SU-DHL-6 (cell line): ENCODE data around the gene CCRL2.
A peak's percentile ranks its signal among the peaks of the same experiment; 100 is the strongest.
"Not testable (repeated sequence)": the region's sequence is repeated elsewhere in the genome, so short reads cannot be mapped to it uniquely, and the experiment has no call there.

Experiments
- H2AFZ ChIP-seq: fragments of 200-600 bp; sonication (generic); 2 replicates; pipeline ENCODE4 v1.6.1; 2014; ENCODE audit warnings: low read depth, mild to moderate bottlenecking, moderate library complexity, mixed read lengths, antibody characterized with exemption, low read length; ENCODE audit not compliant: severe bottlenecking
- H3F3A ChIP-seq: fragments of 200-600 bp; shearing (Covaris generic); 2 replicates; pipeline ENCODE4 v1.6.0; 2016; ENCODE audit warnings: antibody characterized with exemption, mild to moderate bottlenecking; ENCODE audit not compliant: insufficient read depth
- H3K27ac ChIP-seq: fragments of 200-600 bp; sonication (generic); 2 replicates; pipeline ENCODE4 v1.5.1; 2016; ENCODE audit warnings: low read depth, mild to moderate bottlenecking, low read length, moderate library complexity, mixed read lengths
- H3K27me3 ChIP-seq: fragments of 200-600 bp; sonication (generic), shearing (Covaris generic); 2 replicates; pipeline ENCODE4 v1.6.0; 2014; ENCODE audit warnings: mild to moderate bottlenecking, low read length
- H3K36me3 ChIP-seq: fragments of 200-600 bp; sonication (generic); 2 replicates; pipeline ENCODE4 v1.6.1; 2014; ENCODE audit warnings: mild to moderate bottlenecking, low read length, mixed read lengths
- H3K4me2 ChIP-seq: fragments of 300-600, 200-600 bp; shearing (Covaris generic), sonication (generic); 2 replicates; pipeline ENCODE4 v1.6.0; 2014; ENCODE audit warnings: low read length, low read depth, mild to moderate bottlenecking; ENCODE audit not compliant: poor library complexity, severe bottlenecking
- H3K4me3 ChIP-seq: fragments of 200-600 bp; sonication (generic); 2 replicates; pipeline ENCODE4 v1.5.1; 2014; ENCODE audit warnings: antibody characterized with exemption, low read length, mild to moderate bottlenecking, mixed read lengths; ENCODE audit not compliant: insufficient read depth, poor library complexity, severe bottlenecking
- H3K79me2 ChIP-seq: fragments of 200-600 bp; sonication (generic); 2 replicates; pipeline ENCODE4 v1.6.1; 2014; ENCODE audit warnings: mild to moderate bottlenecking, low read length, moderate library complexity; ENCODE audit not compliant: insufficient read depth
- H3K9ac ChIP-seq: fragments of 200-600 bp; sonication (generic); 2 replicates; pipeline ENCODE4 v1.7.0; 2014; ENCODE audit warnings: mild to moderate bottlenecking, low read length
- H3K9me2 ChIP-seq: fragments of 200-600 bp; sonication (generic); replicated peaks from 2 replicates; pipeline ENCODE4 v1.6.1; 2014; ENCODE audit warnings: low read length; ENCODE audit not compliant: insufficient read depth
- H3K9me3 ChIP-seq: fragments of 200-600 bp; sonication (generic); 2 replicates; pipeline ENCODE4 v1.6.1; 2014; ENCODE audit warnings: low read length, mixed read lengths; ENCODE audit not compliant: insufficient read depth
- H4K20me1 ChIP-seq: fragments of 200-600 bp; sonication (generic); 2 replicates; pipeline ENCODE4 v1.6.1; 2014; ENCODE audit warnings: low read depth, mild to moderate bottlenecking, antibody characterized with exemption, low read length, moderate library complexity, mixed read lengths
- EZH2phosphoT487 ChIP-seq: fragments of 200-600 bp; sonication (generic), shearing (Covaris generic); conservative IDR thresholded peaks from 2 replicates; pipeline ENCODE4 v1.6.1; 2018; ENCODE audit warnings: mild to moderate bottlenecking, antibody characterized with exemption, low read length, moderate library complexity, mixed read lengths
- TF ChIP-seq, protein P1 (sequence below): fragments of 200-600 bp; sonication (generic); IDR thresholded peaks from one replicate; pipeline ENCODE4 v1.5.1; 2017; ENCODE audit warnings: antibody characterized with exemption, mild to moderate bottlenecking, low read length, moderate library complexity; ENCODE audit not compliant: insufficient read depth, poor library complexity, severe bottlenecking

The CCRL2 gene

DNA sequence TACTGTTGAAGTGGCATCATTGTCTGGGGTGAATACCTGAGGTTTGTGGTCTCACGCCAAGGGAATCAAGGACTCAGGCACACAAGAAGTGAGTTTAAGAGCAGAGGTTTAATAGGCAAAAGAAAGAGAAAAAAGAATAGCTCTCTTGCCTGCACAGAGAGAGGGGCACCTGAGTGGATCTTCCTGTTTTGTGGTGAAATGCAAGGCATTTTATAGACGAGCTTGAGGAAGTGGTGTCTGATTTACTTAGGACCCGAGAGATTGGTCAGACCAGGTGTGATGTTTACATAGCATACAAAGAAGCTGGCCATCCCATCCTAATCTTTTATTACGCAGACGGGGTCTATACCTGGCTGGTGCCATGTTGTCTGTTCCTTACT is 23.1 kb upstream of the CCRL2 start:
- H3F3A ChIP-seq, result no peaks in the 10 kb centered on the region
- no peaks in the 10 kb centered on the region for H4K20me1 ChIP-seq
- no peak for TF ChIP-seq EZH2phosphoT487
- no peak overlapping the region for H3K9ac ChIP-seq
- H3K4me2 ChIP-seq, result peak overlapping the region; percentile 36
- H3K27me3 ChIP-seq, result no peaks in the 10 kb centered on the region
- no peak overlapping the region for H2AFZ ChIP-seq
- no peak overlapping the region for H3K4me3 ChIP-seq
- H3K36me3 ChIP-seq, result no peaks in the 10 kb centered on the region
- H3K9me2 ChIP-seq, result no peaks in the 10 kb centered on the region
- 0 out of 2 replicates have a peak overlapping the region, but pooled peaks have one; percentile 24 for H3K27ac ChIP-seq
- H3K9me3 ChIP-seq, result no peaks in the 10 kb centered on the region
- no peaks in the 10 kb centered on the region for H3K79me2 ChIP-seq

- H4K20me1 ChIP-seq, result no peaks in the 10 kb centered on the region
- H3K9ac ChIP-seq, result no peak overlapping the region
- no peaks in the 10 kb centered on the region for H3K79me2 ChIP-seq
- no peaks in the 10 kb centered on the region for H3K9me2 ChIP-seq
- no peaks in the 10 kb centered on the region for H3K9me3 ChIP-seq
- H3K27ac ChIP-seq, result no peak overlapping the region
- H3K4me3 ChIP-seq, result no peak overlapping the region
- H3K27me3 ChIP-seq, result no peaks in the 10 kb centered on the region
- no peaks in the 10 kb centered on the region for H3K36me3 ChIP-seq
- H3F3A ChIP-seq, result no peaks in the 10 kb centered on the region
- no peak overlapping the region for H2AFZ ChIP-seq
- TF ChIP-seq, protein P1, sequence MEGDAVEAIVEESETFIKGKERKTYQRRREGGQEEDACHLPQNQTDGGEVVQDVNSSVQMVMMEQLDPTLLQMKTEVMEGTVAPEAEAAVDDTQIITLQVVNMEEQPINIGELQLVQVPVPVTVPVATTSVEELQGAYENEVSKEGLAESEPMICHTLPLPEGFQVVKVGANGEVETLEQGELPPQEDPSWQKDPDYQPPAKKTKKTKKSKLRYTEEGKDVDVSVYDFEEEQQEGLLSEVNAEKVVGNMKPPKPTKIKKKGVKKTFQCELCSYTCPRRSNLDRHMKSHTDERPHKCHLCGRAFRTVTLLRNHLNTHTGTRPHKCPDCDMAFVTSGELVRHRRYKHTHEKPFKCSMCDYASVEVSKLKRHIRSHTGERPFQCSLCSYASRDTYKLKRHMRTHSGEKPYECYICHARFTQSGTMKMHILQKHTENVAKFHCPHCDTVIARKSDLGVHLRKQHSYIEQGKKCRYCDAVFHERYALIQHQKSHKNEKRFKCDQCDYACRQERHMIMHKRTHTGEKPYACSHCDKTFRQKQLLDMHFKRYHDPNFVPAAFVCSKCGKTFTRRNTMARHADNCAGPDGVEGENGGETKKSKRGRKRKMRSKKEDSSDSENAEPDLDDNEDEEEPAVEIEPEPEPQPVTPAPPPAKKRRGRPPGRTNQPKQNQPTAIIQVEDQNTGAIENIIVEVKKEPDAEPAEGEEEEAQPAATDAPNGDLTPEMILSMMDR, result no peak
- TF ChIP-seq EZH2phosphoT487, result no peak
- no peak overlapping the region for H3K4me2 ChIP-seq
Observed at GRCh38 chr3:46386205-46386604, 20.9 kb upstream of the CCRL2 start.

GRCh38 chr3:46388847-46389246 is 18.2 kb upstream of the CCRL2 start:
- not testable (repeated sequence) for H4K20me1 ChIP-seq, H3F3A ChIP-seq, H3K4me2 ChIP-seq, H2AFZ ChIP-seq, H3K9me3 ChIP-seq, H3K4me3 ChIP-seq, H3K27me3 ChIP-seq, H3K27ac ChIP-seq, H3K36me3 ChIP-seq, H3K9me2 ChIP-seq, H3K9ac ChIP-seq, H3K79me2 ChIP-seq

- H3K9me3 ChIP-seq, result no peaks in the 10 kb centered on the region
- no peak overlapping the region for H3K27ac ChIP-seq
- no peaks in the 10 kb centered on the region for H3F3A ChIP-seq
- H3K4me3 ChIP-seq, result no peak overlapping the region
- TF ChIP-seq, protein P1, result no peak
- TF ChIP-seq EZH2phosphoT487, result no peak
- no peak overlapping the region for H3K4me2 ChIP-seq
- H4K20me1 ChIP-seq, result no peaks in the 10 kb centered on the region
- H3K79me2 ChIP-seq, result no peaks in the 10 kb centered on the region
- H3K36me3 ChIP-seq, result no peaks in the 10 kb centered on the region
- no peaks in the 10 kb centered on the region for H3K9me2 ChIP-seq
- H3K27me3 ChIP-seq, result no peaks in the 10 kb centered on the region
- H3K9ac ChIP-seq, result no peak overlapping the region
- no peak overlapping the region for H2AFZ ChIP-seq
Observed at GRCh38 chr3:46389306-46389705, 17.8 kb upstream of the CCRL2 start.

DNA sequence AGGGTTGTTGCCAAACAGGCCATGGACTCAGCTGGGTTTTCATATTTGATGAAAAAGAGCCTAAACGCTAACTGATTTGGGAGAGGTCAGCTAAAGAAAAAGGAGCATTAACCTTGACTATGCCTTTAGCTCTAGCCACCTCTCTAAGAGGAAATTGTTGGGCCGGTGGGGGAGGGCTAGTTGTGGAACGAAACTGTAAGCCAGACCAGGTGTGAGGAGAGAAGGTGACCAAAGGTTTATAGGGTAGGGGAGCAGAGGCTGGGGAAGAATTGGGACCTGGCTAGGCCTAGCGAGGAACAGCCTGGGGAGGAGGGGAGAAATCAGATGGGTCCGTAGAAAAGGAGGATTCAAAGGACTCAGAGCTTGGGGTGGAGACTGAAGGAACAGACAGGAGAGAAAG is 15.5 kb upstream of the CCRL2 start:
- not testable (repeated sequence) for H3K4me2 ChIP-seq, H3K36me3 ChIP-seq, H3F3A ChIP-seq, H3K27me3 ChIP-seq, H3K79me2 ChIP-seq, H3K4me3 ChIP-seq, H4K20me1 ChIP-seq, H3K9me3 ChIP-seq, H3K9ac ChIP-seq, H3K27ac ChIP-seq, H2AFZ ChIP-seq, H3K9me2 ChIP-seq
